ENCODE results near the gene PM20D1.
"Not testable (repeated sequence)": the region's sequence is repeated elsewhere in the genome, so short reads cannot be mapped to it uniquely, and the experiment has no call there.

Gene PM20D1

GRCh38 chr1:205840146-205840923 lies 9.6 kb downstream of the PM20D1 start:
- no peak for DNase-seq (ENCODE audit: low read depth)

GRCh38 chr1:205837382-205837970 lies 12.5 kb downstream of the PM20D1 start:
- no peak for DNase-seq (ENCODE audit: low read depth)

- DNase-seq (ENCODE audit: low read depth) = no peak
Observed at GRCh38 chr1:205834751-205835150, 15.2 kb downstream of the PM20D1 start.

- DNase-seq (ENCODE audit: low read depth) = no peak
Observed at GRCh38 chr1:205832326-205832751, 17.6 kb downstream of the PM20D1 start.

GRCh38 chr1:205827623-205828022 lies 22.3 kb downstream of the PM20D1 start:
- no peak for DNase-seq (ENCODE audit: low read depth)

GRCh38 chr1:205826995-205827394 lies 22.9 kb downstream of the PM20D1 start:
- DNase-seq (ENCODE audit: low read depth) = no peak

- DNase-seq (ENCODE audit: low read depth) = no peak
Observed at GRCh38 chr1:205826016-205826806, 23.7 kb downstream of the PM20D1 start.

- DNase-seq (ENCODE audit: low read depth) = no peak
Observed at GRCh38 chr1:205824180-205824579, 25.8 kb downstream of the PM20D1 start.

- DNase-seq (ENCODE audit: low read depth) = not testable (repeated sequence)
Observed at GRCh38 chr1:205823260-205823659, 26.7 kb downstream of the PM20D1 start.

GRCh38 chr1:205822397-205822796 lies 27.5 kb downstream of the PM20D1 start:
- no peak for DNase-seq (ENCODE audit: low read depth)

GRCh38 chr1:205817988-205818387 lies 31.9 kb downstream of the PM20D1 start:
- no peak for DNase-seq (ENCODE audit: low read depth)

- no peak for DNase-seq (ENCODE audit: low read depth)
Observed at GRCh38 chr1:205817364-205817763, 32.6 kb downstream of the PM20D1 start.

GRCh38 chr1:205813755-205814058 lies 36.2 kb downstream of the PM20D1 start:
- no peak for DNase-seq (ENCODE audit: low read depth)

GRCh38 chr1:205812878-205813754 lies 36.8 kb downstream of the PM20D1 start, which contains the start of gene SLC41A1:
SLC41A1 (minus strand) TSS chr1:205813198; CDS start chr1:205810441, 2,757 bp downstream.
- peak; percentile 54 for DNase-seq (ENCODE audit: low read depth)

- DNase-seq (ENCODE audit: low read depth) = no peak
Observed at GRCh38 chr1:205812271-205812877, 37.6 kb downstream of the PM20D1 start.

GRCh38 chr1:205811660-205812059 lies 38.3 kb downstream of the PM20D1 start:
- no peak for DNase-seq (ENCODE audit: low read depth)

GRCh38 chr1:205810448-205811157 lies 39.3 kb downstream of the PM20D1 start:
- DNase-seq (ENCODE audit: low read depth) = no peak

GRCh38 chr1:205809942-205810345 lies 40.0 kb downstream of the PM20D1 start:
- no peak for DNase-seq (ENCODE audit: low read depth)

- no peak for DNase-seq (ENCODE audit: low read depth)
Observed at GRCh38 chr1:205809469-205809868, 40.5 kb downstream of the PM20D1 start.

- no peak for DNase-seq (ENCODE audit: low read depth)
Observed at GRCh38 chr1:205805082-205805711, 44.7 kb downstream of the PM20D1 start.

All from GM04503 (cell line).